HEK293 (cell line): Measurements from ENCODE around the gene ELMO1.

Source experiments
- CTCF ChIA-PET: fragments of 350-600 bp; formaldehyde crosslinking; extraction: SDS; loops from one replicate; lab custom pipeline; 2021; ENCODE audit warnings: antibody characterized with exemption; lab: Yijun Ruan, JAX
- POLR2A ChIA-PET: fragments of 300-600 bp; formaldehyde crosslinking; extraction: SDS; loops from one replicate; lab custom pipeline; 2020; ENCODE audit warnings: antibody characterized with exemption, inconsistent platforms; lab: Yijun Ruan, JAX
- H3K27ac ChIP-seq: fragments of 200-500 bp; sonication (Bioruptor generic); 2 replicates; pipeline ENCODE4 v1.5.1; 2014; ENCODE audit warnings: low read depth, low read length, control low read depth, inconsistent platforms; ENCODE audit errors: extremely low read depth
- H3K36me3 ChIP-seq, 2 experiments: fragments of 200-500 bp in 1 of 2; sonication (Bioruptor generic) in 1 of 2; 1 replicate in 1 of 2; 2 replicates in 1 of 2; pipeline ENCODE4 v1.5.1; 2014 to 2017; ENCODE audit warnings: inconsistent platforms in 2 of 2, low read length in 2 of 2; ENCODE audit not compliant: control insufficient read depth in 2 of 2, insufficient read depth in 1 of 2
- H3K4me1 ChIP-seq: fragments of 200-500 bp; sonication (Bioruptor generic); 2 replicates; pipeline ENCODE4 v1.5.1; 2014; ENCODE audit warnings: mild to moderate bottlenecking, low read length, inconsistent platforms; ENCODE audit not compliant: control insufficient read depth, insufficient read depth
- H3K4me3 ChIP-seq: 2 replicates; pipeline ENCODE4 v1.5.1; 2011; ENCODE audit warnings: low read depth, mild to moderate bottlenecking, control low read depth, low read length, moderate library complexity
- H3K9me3 ChIP-seq: fragments of 200-500 bp; sonication (Bioruptor generic); 2 replicates; pipeline ENCODE4 v1.5.1; 2014; ENCODE audit warnings: low read depth, low read length, inconsistent platforms; ENCODE audit not compliant: control insufficient read depth, insufficient read depth
- EGR2 ChIP-seq: fragments of 450-650 bp; formaldehyde crosslinking; IDR thresholded peaks from 2 replicates; pipeline ENCODE4 v1.5.1; 2016; ENCODE audit warnings: low read depth, missing biosample characterization, missing genetic modification characterization
- FEZF1 ChIP-seq: fragments of 450-650 bp; formaldehyde crosslinking; IDR thresholded peaks from 2 replicates; pipeline ENCODE4 v1.5.1; 2016; ENCODE audit warnings: missing biosample characterization, missing genetic modification characterization
- GFI1B ChIP-seq: fragments of 450-650 bp; formaldehyde crosslinking; IDR thresholded peaks from 2 replicates; pipeline ENCODE4 v1.5.1; 2016; ENCODE audit warnings: missing biosample characterization, missing genetic modification characterization
- GLI2 ChIP-seq: fragments of 450-650 bp; formaldehyde crosslinking; IDR thresholded peaks from 2 replicates; pipeline ENCODE4; 2017; ENCODE audit warnings: missing biosample characterization, missing genetic modification characterization, low read depth, borderline replicate concordance
- HIC1 ChIP-seq: fragments of 450-650 bp; formaldehyde crosslinking; IDR thresholded peaks from 2 replicates; pipeline ENCODE4 v1.5.1; 2016; ENCODE audit warnings: missing biosample characterization, missing genetic modification characterization
- KLF17 ChIP-seq: fragments of 450-650 bp; formaldehyde crosslinking; IDR thresholded peaks from 2 replicates; pipeline ENCODE4 v1.5.1; 2016; ENCODE audit warnings: missing biosample characterization, missing genetic modification characterization
- PRDM6 ChIP-seq: fragments of 450-650 bp; formaldehyde crosslinking; IDR thresholded peaks from 2 replicates; pipeline ENCODE4 v1.5.1; 2017; ENCODE audit warnings: missing biosample characterization, missing genetic modification characterization
- ZBTB10 ChIP-seq: fragments of 450-650 bp; formaldehyde crosslinking; IDR thresholded peaks from 2 replicates; pipeline ENCODE4 v1.5.1; 2016; ENCODE audit warnings: missing biosample characterization, missing genetic modification characterization
- ZFP69B ChIP-seq: fragments of 450-650 bp; formaldehyde crosslinking; IDR thresholded peaks from 2 replicates; pipeline ENCODE4 v1.5.1; 2016; ENCODE audit warnings: missing biosample characterization, missing genetic modification characterization
- ZNF175 ChIP-seq: fragments of 450-650 bp; formaldehyde crosslinking; IDR thresholded peaks from 2 replicates; pipeline ENCODE4 v1.5.1; 2016; ENCODE audit warnings: missing biosample characterization, missing genetic modification characterization
- ZNF18 ChIP-seq: fragments of 450-650 bp; formaldehyde crosslinking; IDR thresholded peaks from 2 replicates; pipeline ENCODE4 v1.5.1; 2016; ENCODE audit warnings: missing biosample characterization, missing genetic modification characterization
- ZNF23 ChIP-seq: fragments of 450-650 bp; formaldehyde crosslinking; IDR thresholded peaks from 2 replicates; pipeline ENCODE4 v1.5.1; 2016; ENCODE audit warnings: missing biosample characterization, missing genetic modification characterization, borderline replicate concordance
- ZNF24 ChIP-seq: fragments of 450-650 bp; formaldehyde crosslinking; IDR thresholded peaks from 2 replicates; pipeline ENCODE4 v1.5.1; 2016; ENCODE audit warnings: missing biosample characterization, missing genetic modification characterization
- ZNF280D ChIP-seq: fragments of 450-650 bp; formaldehyde crosslinking; IDR thresholded peaks from 2 replicates; pipeline ENCODE4 v1.5.1; 2016; ENCODE audit warnings: missing biosample characterization, missing genetic modification characterization
- ZNF350 ChIP-seq: fragments of 450-650 bp; formaldehyde crosslinking; IDR thresholded peaks from 2 replicates; pipeline ENCODE4 v1.5.0; 2017; ENCODE audit warnings: missing biosample characterization, mild to moderate bottlenecking, missing genetic modification characterization
- ZNF354C ChIP-seq: fragments of 450-650 bp; formaldehyde crosslinking; IDR thresholded peaks from 2 replicates; pipeline ENCODE4 v1.5.1; 2016; ENCODE audit warnings: missing biosample characterization, missing genetic modification characterization, low read depth, borderline replicate concordance
- ZNF394 ChIP-seq: fragments of 450-650 bp; formaldehyde crosslinking; IDR thresholded peaks from 2 replicates; pipeline ENCODE4 v1.5.1; 2016; ENCODE audit warnings: missing biosample characterization, missing genetic modification characterization, mild to moderate bottlenecking, moderate library complexity, borderline replicate concordance
- ZNF48 ChIP-seq: fragments of 450-650 bp; formaldehyde crosslinking; IDR thresholded peaks from 2 replicates; pipeline ENCODE4 v1.5.1; 2016; ENCODE audit warnings: missing biosample characterization, missing genetic modification characterization
- ZNF501 ChIP-seq: fragments of 450-650 bp; formaldehyde crosslinking; IDR thresholded peaks from 2 replicates; pipeline ENCODE4 v1.5.1; 2016; ENCODE audit warnings: missing biosample characterization, missing genetic modification characterization
- ZNF544 ChIP-seq: fragments of 450-650 bp; formaldehyde crosslinking; IDR thresholded peaks from 2 replicates; pipeline ENCODE4 v1.5.0; 2017; ENCODE audit warnings: missing biosample characterization, missing genetic modification characterization
- ZNF654 ChIP-seq: fragments of 450-650 bp; formaldehyde crosslinking; IDR thresholded peaks from 2 replicates; pipeline ENCODE4 v1.5.1; 2016; ENCODE audit warnings: low read depth, missing biosample characterization, missing genetic modification characterization
- ZNF768 ChIP-seq: fragments of 450-650 bp; formaldehyde crosslinking; IDR thresholded peaks from 2 replicates; pipeline ENCODE4 v1.5.1; 2018; ENCODE audit warnings: missing biosample characterization, mild to moderate bottlenecking, missing genetic modification characterization
- ZNF776 ChIP-seq: fragments of 450-650 bp; formaldehyde crosslinking; IDR thresholded peaks from 2 replicates; pipeline ENCODE4 v1.5.0; 2017; ENCODE audit warnings: missing biosample characterization, missing genetic modification characterization, borderline replicate concordance

The ELMO1 gene

GRCh38 chr7:37212556-37212955 is 236.1 kb downstream of the ELMO1 start:
- TF ChIP-seq ZFP69B (tag by site-specific recombination) (no peak), ZNF24 (tag by site-specific recombination) (no peak), ZNF350 (tag by site-specific recombination) (no peak), ZNF18 (tag by site-specific recombination) (no peak), ZNF768 (no peak), ZNF501 (tag by site-specific recombination) (no peak), ZNF280D (tag by site-specific recombination) (no peak), EGR2 (tag by site-specific recombination) (no peak), KLF17 (tag by site-specific recombination) (no peak), ZNF394 (no peak), FEZF1 (no peak), ZBTB10 (tag by site-specific recombination) (no peak), ZNF544 (tag by site-specific recombination) (no peak), ZNF776 (tag by site-specific recombination) (no peak)
- H3K9me3 ChIP-seq, result no peaks in the 10 kb centered on the region
- no peaks in the 10 kb centered on the region for H3K4me1 ChIP-seq
- ChIA-PET POLR2A (no interaction called here), CTCF (interaction anchor here (1.2 to 1.6 kb wide), 2 partner anchors 11 to 14 kb away, joined by 3 read pairs; no protein-coding TSS in a partner anchor)
- H3K27ac ChIP-seq, result no peak overlapping the region
- no peak overlapping the region for H3K4me3 ChIP-seq
- no peaks in the 10 kb centered on the region for H3K36me3 ChIP-seq

GRCh38 chr7:37212051-37212450 is 236.6 kb downstream of the ELMO1 start:
- CTCF ChIA-PET, result interaction anchor here (1.4 to 1.6 kb wide), 2 partner anchors 11 to 622 kb away, joined by 3 to 4 read pairs; no protein-coding TSS in a partner anchor
- no peak overlapping the region for H3K27ac ChIP-seq
- no peaks in the 10 kb centered on the region for H3K36me3 ChIP-seq
- H3K4me1 ChIP-seq, result no peaks in the 10 kb centered on the region
- POLR2A ChIA-PET, result no interaction called here
- H3K4me3 ChIP-seq, result no peak overlapping the region
- no peaks in the 10 kb centered on the region for H3K9me3 ChIP-seq
- TF ChIP-seq ZNF654 (tag by site-specific recombination) (no peak), PRDM6 (tag by site-specific recombination) (no peak), HIC1 (tag by site-specific recombination) (no peak), ZNF394 (no peak), ZNF48 (tag by site-specific recombination) (no peak), GFI1B (tag by site-specific recombination) (no peak), ZNF23 (no peak), ZNF354C (no peak), ZNF175 (tag by site-specific recombination) (no peak), GLI2 (no peak)
